ENCODE measurements around the gene NUMB. TPM values are rescaled to one million over a fixed set of nuclear protein-coding genes. Genes with fewer than 3 reads are reported as not detected.

NUMB gene
- total and polyA plus RNA-seq, 2 donors (not counting 1 experiment from before 2014, with no cell fraction given) = 36.0 to 151 TPM

DNA sequence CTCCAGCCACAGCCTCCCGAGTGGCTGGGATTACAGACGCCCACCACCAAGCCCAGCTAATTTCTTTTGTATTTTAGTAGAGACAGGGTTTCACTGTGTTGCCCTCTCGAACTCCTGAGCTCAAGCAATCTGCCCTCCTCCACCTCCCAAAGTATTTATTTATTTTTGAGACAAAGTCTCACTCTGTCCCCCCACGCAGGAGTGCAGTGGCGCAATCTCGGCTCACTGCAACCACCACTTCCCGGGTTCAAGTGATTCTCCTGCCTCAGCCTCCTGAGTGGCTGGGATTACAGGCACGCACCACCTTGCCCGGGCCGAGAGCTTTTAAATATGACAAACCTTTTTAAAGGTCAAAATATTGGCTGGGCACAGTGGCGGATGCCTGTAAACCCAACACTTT is 14.6 kb downstream of the NUMB start:
- H3K79me2 ChIP-seq (ENCODE audit: control insufficient read depth, insufficient read depth, low read length) = peaks cover 87% of the 10 kb centered on the region
- no peaks in the 10 kb centered on the region for H3K4me1 ChIP-seq (ENCODE audit: control insufficient read depth, extremely low read depth, insufficient read depth, low read length)
- no peak overlapping the region for H3K4me2 ChIP-seq (ENCODE audit: extremely low read depth, insufficient read depth, low read length)
- H4K20me1 ChIP-seq (ENCODE audit: control insufficient read depth, extremely low read depth, insufficient read depth, low read length) = no peaks in the 10 kb centered on the region
- H3K27ac ChIP-seq (ENCODE audit: insufficient read depth, low read length) = no peak overlapping the region
- no peak overlapping the region for H2AFZ ChIP-seq (ENCODE audit: low read length)
- H3K9ac ChIP-seq (ENCODE audit: insufficient read depth, low read length) = no peak overlapping the region
- H3K36me3 ChIP-seq (ENCODE audit: control insufficient read depth, insufficient read depth, low read length) = no peaks in the 10 kb centered on the region
- TF ChIP-seq EZH2 (IDR thresholded peaks at IDR 0.05; ENCODE audit: low read length, missing control alignments) = no peak
- TF ChIP-seq, protein P1, sequence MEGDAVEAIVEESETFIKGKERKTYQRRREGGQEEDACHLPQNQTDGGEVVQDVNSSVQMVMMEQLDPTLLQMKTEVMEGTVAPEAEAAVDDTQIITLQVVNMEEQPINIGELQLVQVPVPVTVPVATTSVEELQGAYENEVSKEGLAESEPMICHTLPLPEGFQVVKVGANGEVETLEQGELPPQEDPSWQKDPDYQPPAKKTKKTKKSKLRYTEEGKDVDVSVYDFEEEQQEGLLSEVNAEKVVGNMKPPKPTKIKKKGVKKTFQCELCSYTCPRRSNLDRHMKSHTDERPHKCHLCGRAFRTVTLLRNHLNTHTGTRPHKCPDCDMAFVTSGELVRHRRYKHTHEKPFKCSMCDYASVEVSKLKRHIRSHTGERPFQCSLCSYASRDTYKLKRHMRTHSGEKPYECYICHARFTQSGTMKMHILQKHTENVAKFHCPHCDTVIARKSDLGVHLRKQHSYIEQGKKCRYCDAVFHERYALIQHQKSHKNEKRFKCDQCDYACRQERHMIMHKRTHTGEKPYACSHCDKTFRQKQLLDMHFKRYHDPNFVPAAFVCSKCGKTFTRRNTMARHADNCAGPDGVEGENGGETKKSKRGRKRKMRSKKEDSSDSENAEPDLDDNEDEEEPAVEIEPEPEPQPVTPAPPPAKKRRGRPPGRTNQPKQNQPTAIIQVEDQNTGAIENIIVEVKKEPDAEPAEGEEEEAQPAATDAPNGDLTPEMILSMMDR (conservative IDR thresholded peaks at IDR 0.05 in 1 of 2, IDR thresholded peaks at IDR 0.05 in 1 of 2; ENCODE audit: low read depth in 1 of 2, low read length in 2 of 2) = no peak
- H3K27me3 ChIP-seq (ENCODE audit: control insufficient read depth, insufficient read depth, low read length) = no peaks in the 10 kb centered on the region
- DNase-seq (ENCODE audit: low read depth in 2 of 2) = no peak
- H3K9me3 ChIP-seq (ENCODE audit: control insufficient read depth, insufficient read depth, low read depth, low read length) = no peaks in the 10 kb centered on the region
- no peak overlapping the region for H3K4me3 ChIP-seq (replicated peaks in 1 of 4; ENCODE audit: control extremely low read depth in 1 of 4, insufficient read depth in 1 of 4, low read depth in 3 of 4, low read length in 4 of 4)

DNA sequence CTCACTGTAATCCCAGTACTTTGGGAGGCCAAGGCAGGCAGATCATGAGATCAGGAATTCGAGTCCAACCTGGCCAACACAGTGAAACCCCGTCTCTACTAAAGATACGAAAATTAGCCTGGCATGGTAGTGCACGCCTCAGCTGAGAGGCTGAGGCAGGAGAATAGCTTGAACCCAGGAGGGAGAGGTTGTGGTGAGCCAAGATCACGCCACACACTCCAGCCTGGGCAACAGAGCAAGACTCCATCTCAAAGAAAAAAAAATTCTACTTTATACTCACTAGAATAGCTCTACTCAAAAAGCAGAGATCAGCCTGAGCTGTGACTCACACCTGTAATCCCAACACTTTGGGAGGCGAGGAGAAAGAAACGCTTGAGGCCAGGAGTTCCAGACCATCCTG is 17.1 kb downstream of the NUMB start:
- Histone ChIP-seq H2AFZ (ENCODE audit: low read length) (no peak overlapping the region), H4K20me1 (ENCODE audit: control insufficient read depth, extremely low read depth, insufficient read depth, low read length) (no peaks in the 10 kb centered on the region), H3K4me2 (ENCODE audit: extremely low read depth, insufficient read depth, low read length) (no peak overlapping the region), H3K79me2 (ENCODE audit: control insufficient read depth, insufficient read depth, low read length) (peaks cover 84% of the 10 kb centered on the region), H3K4me1 (ENCODE audit: control insufficient read depth, extremely low read depth, insufficient read depth, low read length) (no peaks in the 10 kb centered on the region), H3K27me3 (ENCODE audit: control insufficient read depth, insufficient read depth, low read length) (no peaks in the 10 kb centered on the region), H3K36me3 (ENCODE audit: control insufficient read depth, insufficient read depth, low read length) (no peaks in the 10 kb centered on the region), H3K27ac (ENCODE audit: insufficient read depth, low read length) (no peak overlapping the region), H3K4me3 (replicated peaks in 1 of 4; ENCODE audit: control extremely low read depth in 1 of 4, insufficient read depth in 1 of 4, low read depth in 3 of 4, low read length in 4 of 4) (no peak overlapping the region), H3K9ac (ENCODE audit: insufficient read depth, low read length) (no peak overlapping the region), H3K9me3 (ENCODE audit: control insufficient read depth, insufficient read depth, low read depth, low read length) (no peaks in the 10 kb centered on the region)
- no peak for DNase-seq (ENCODE audit: low read depth in 2 of 2)
- TF ChIP-seq, protein P1 (conservative IDR thresholded peaks at IDR 0.05 in 1 of 2, IDR thresholded peaks at IDR 0.05 in 1 of 2; ENCODE audit: low read depth in 1 of 2, low read length in 2 of 2) = no peak

DNA sequence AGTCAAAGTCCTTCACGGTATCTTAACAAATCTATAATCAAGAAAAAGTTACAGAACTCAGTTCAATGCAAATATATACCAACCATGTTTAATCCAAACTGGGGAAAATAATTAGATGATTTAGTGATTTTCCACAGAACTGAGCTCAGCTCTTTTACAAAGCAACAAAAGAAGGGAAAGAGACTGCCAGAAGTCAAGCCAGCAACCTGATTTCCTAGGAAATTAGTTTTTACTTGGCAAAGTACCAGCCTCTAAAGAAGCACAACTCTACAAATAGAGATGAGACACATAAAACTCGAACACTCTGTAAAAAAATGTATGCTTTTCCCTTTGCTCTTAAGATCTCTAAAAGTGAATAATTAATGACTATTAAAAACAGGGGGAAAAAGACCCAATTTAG is 19.4 kb downstream of the NUMB start:
- Histone ChIP-seq H3K4me1 (ENCODE audit: control insufficient read depth, extremely low read depth, insufficient read depth, low read length) (no peaks in the 10 kb centered on the region), H3K4me3 (replicated peaks in 1 of 4; ENCODE audit: control extremely low read depth in 1 of 4, insufficient read depth in 1 of 4, low read depth in 3 of 4, low read length in 4 of 4) (no peak overlapping the region), H4K20me1 (ENCODE audit: control insufficient read depth, extremely low read depth, insufficient read depth, low read length) (no peaks in the 10 kb centered on the region), H3K27ac (ENCODE audit: insufficient read depth, low read length) (no peak overlapping the region), H3K9ac (ENCODE audit: insufficient read depth, low read length) (no peak overlapping the region), H3K9me3 (ENCODE audit: control insufficient read depth, insufficient read depth, low read depth, low read length) (no peaks in the 10 kb centered on the region), H3K79me2 (ENCODE audit: control insufficient read depth, insufficient read depth, low read length) (peaks cover 85% of the 10 kb centered on the region), H3K4me2 (ENCODE audit: extremely low read depth, insufficient read depth, low read length) (no peak overlapping the region), H3K36me3 (ENCODE audit: control insufficient read depth, insufficient read depth, low read length) (no peaks in the 10 kb centered on the region), H2AFZ (ENCODE audit: low read length) (no peak overlapping the region), H3K27me3 (ENCODE audit: control insufficient read depth, insufficient read depth, low read length) (no peaks in the 10 kb centered on the region)
- no peak for TF ChIP-seq EZH2 (IDR thresholded peaks at IDR 0.05; ENCODE audit: low read length, missing control alignments)
- TF ChIP-seq, protein P1 (conservative IDR thresholded peaks at IDR 0.05 in 1 of 2, IDR thresholded peaks at IDR 0.05 in 1 of 2; ENCODE audit: low read depth in 1 of 2, low read length in 2 of 2) = no peak
- no peak for DNase-seq (ENCODE audit: low read depth in 2 of 2)
